NCI-H1105 treated with DMSO at 0.1 percent for 48 hours (cell line): ENCODE data around the gene AMZ2.
"Not testable (repeated sequence)": the region's sequence is repeated elsewhere in the genome, so short reads cannot be mapped to it uniquely, and the experiment has no call there.

ENCODE experiments used
- DNase-seq: peaks from one replicate; lab custom pipeline; 2025; lab: John Stamatoyannopoulos, UW

The AMZ2 gene, protein sequence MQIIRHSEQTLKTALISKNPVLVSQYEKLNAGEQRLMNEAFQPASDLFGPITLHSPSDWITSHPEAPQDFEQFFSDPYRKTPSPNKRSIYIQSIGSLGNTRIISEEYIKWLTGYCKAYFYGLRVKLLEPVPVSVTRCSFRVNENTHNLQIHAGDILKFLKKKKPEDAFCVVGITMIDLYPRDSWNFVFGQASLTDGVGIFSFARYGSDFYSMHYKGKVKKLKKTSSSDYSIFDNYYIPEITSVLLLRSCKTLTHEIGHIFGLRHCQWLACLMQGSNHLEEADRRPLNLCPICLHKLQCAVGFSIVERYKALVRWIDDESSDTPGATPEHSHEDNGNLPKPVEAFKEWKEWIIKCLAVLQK

DNA sequence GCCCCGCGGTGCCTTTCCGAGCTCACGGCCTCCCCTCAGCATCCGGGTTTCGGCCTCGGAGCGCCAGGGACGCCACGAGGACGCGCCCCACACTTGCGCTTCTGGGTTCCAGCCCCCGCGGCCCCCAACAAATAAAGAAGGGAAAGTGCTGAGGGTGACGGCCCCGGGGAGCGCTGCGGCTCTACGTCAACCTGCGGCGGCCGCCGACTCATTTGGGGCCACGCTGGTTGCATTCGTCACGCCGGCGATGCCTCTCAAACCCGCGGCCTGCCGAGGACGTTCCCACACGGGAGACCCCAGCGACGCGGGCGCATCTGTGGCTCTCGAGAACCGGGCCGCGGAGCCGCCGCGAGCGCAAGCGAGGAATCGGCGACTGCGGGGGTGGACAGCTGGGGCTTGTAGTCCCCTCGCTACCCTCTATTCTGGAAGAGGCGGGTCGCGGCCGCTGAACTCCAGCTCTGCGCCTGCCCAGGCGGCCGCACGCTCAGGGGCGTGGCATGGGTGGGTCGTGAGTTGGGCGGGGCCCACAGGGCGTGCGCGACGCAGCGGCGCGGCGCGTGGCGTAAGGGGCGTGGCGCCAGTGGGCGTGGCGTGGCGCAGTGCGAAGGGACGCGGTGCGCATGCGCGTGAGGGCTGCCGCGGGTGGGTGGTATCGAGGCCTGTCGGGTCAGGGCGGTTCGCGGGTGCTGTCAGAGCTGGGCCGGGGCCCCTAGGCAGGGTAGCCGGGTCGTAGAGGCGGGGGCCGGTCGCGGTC, at the start of gene AMZ2:
Gene AMZ2, plus strand, starts transcription at position 599 of the 754 bp plus-strand sequence. CDS start 2,145 bp downstream, outside the sequence.
- peak; percentile 89 for DNase-seq

DNA sequence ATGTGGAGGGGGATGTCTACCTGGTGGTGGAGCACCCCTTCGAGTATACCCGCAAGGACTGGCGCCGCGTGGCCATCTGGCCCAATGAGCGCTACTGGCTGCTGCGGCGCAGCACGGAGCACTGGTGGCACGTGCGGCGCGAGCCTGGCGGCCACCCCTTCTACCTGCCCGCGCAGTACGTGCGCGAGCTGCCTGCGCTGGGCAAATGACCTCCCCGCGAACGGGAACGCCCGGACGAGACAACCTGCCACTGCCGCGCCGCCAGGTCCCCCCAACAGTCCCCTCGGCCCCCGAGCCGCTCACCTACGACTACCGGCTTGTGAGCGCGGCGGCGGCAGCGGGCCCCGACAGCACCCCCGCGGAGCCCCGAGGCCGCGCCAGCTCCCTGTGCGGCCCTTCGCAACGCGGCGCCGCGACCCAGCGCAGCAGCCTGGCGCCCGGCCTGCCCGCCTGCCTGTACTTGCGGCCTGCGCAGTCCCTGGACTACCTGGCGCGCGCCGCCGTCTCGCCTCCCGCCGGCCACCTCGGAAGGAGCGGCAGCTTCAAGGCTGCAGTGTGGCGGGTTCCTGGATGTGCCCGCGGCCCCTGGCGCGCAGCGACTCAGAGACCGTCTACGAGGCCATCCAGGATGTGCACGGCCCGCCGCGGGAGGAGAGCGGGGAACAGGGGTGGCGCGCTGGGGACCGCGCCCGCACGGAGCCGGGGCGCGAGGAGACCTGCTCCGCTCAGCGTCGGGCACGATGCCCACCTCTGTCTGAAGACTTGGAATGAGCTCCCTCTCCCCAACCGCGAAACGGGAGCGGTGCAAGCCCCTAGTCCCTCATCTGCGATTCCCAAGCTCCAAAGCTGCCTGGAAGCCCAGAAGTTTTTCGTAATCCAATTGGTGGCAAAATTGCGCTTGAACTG, 48.7 kb upstream of the AMZ2 start:
- DNase-seq = peak; percentile 36

DNA sequence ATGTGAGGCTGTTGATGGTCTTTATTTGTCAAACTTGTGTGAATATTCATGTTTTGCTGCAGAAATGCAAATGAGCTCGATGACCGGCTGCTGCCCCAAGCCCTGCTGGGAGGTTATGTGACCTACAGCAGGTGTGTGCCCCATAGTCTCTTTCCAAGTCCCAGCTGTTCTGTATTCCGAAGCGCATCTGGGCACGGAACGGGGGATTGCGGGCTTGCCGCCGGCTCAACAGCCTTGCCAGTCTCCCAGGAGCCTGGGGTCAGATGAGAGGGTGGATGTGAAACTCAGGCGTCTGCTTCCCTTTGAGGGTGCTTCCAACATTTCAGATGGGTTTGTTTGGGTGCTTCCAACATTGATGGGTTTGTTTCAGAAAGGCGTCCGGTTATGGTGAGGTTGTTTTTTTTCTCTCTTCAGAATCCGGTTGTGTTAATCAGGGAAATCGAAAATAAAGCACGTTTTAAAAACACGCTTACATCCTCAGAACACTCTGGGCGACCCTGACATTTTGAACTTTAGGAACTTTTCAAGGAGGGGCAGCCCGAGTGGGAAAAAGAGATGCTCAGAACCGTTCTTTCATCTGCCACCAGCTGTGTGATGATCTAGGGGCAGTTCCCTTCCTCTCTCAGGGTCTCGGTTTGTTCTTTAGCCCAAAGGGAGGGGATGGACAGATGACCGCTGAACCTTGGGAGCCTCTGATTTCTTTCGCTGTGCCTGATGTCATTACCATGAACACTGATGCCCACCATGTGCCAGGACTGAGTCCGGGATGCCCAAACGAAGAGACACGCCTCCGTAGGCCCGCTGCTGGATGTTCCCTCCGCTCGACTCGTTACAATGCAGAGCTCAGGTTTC, 47.8 kb upstream of the AMZ2 start:
- DNase-seq = peak; percentile 18

DNA sequence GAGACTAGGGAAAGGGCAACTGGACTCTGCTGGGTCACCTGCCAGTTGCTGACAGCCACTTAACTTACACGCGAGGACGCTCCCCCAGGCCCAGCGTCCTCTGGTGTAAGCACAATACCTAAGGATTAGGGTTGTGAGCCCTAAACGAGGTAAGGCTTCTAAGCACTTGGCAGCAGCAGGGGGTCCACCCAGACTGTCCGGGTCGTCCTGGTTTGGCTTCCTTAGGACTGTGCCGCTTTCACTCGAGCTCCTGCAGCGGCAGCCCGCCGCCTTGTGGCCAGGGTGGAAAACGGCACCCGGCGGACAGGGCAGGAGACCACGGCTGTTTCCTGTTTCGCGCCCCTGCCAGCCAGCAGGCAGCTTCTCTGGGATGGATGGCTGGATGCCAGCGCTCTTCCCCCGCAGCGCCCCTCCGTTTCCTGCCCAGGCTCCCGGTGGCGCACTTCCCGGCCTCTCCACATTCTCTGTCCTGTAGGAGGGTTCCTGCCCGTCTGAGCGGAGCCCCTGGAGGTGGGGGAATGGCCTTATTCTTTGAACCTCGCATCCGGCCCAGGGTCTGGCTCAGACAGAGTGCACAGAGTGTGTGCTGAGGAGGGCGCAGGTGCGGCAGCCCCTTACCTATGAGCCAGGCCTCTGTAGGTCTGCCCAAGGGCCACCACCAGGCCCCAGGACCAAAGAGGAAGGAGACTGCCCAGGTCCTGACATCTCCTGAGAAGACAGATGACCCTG, 47.0 kb upstream of the AMZ2 start:
- DNase-seq = peak; percentile 77

DNA sequence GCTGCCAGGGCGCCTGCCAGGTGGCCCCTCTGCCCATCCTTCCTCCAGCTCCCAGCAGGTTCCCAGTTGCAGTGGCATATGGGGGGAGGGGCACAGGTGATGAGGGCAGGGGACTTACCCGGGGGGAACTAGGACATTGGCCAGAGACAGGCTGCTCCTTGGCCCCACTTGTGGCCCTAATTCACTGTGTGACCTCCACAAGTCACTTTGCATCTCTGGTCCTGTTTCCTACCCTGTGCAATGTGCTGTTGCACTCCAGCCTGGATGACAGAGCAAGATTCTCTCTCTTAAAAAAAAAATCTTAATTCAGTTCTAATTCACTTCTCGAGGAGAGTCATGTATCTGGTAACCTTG, 46.4 kb upstream of the AMZ2 start:
- not testable (repeated sequence) for DNase-seq

DNA sequence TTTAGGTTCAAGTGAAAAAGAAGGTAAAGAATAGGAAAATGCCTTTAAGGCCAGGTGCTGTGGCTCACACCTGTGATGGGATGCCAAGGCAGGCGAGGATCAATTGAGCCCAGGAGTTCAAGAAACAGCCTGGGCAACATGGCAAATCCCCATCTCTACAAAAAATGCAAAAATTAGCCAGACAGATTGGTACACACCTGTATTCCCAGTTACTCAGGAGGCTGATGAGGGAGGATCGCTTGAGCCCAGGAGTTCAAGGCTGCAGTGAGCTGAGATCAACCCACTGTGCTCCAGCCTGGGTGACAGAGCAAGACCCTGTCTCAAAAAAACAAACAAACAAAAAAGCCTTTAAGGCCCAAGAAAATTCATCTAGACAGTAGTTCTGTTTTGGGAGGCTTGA, 45.5 kb upstream of the AMZ2 start:
- not testable (repeated sequence) for DNase-seq

DNA sequence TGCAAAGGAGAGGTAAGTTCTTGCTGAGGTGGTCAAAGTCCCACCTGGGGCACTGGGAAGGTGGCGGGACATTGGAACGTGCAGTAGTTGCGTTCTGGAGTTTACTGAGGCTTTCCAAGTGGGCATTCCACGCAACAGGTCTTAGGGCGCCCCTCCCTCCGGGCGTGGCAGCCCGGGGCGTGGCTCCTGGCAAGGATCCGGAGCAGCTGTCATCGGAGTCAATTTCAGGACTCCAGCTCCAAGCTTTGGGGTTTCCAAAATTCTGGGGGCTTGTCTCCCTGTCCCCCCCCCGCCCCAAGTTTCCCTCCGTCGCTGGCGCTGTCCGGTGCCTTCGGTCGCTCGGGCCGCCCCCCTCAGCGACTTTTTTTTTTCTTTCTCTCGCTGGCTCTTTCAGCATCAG, 43.1 kb upstream of the AMZ2 start:
- DNase-seq = no peak

DNA sequence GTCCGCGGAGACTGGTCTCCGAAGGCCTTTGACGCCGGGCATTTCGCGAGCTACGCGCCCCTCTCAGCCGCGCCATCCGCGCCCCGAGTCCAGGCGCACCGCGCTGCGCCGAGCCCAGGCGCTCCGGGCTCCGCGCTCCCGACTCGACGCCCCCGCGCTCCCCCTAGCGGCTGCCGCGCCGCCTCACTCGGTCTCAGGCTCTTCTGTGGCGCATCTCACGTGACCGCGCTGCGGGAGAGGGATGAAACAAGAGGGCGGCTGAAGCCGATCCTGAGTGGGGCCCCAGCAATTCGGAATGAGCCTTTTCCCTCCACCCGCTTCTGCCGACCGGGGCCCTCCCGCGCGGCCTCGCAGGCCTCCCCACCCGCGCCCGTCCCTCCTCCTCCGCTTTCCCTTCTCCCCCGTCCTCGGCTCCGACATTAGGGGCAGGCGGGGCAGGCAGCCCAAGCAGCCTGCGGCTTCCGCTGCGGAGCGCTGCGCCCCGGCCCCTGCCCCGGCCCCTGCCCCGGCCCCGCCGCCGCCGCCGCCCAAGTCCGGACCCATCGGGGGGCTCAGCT, 42.5 kb upstream of the AMZ2 start:
- DNase-seq = peak; percentile 78

DNA sequence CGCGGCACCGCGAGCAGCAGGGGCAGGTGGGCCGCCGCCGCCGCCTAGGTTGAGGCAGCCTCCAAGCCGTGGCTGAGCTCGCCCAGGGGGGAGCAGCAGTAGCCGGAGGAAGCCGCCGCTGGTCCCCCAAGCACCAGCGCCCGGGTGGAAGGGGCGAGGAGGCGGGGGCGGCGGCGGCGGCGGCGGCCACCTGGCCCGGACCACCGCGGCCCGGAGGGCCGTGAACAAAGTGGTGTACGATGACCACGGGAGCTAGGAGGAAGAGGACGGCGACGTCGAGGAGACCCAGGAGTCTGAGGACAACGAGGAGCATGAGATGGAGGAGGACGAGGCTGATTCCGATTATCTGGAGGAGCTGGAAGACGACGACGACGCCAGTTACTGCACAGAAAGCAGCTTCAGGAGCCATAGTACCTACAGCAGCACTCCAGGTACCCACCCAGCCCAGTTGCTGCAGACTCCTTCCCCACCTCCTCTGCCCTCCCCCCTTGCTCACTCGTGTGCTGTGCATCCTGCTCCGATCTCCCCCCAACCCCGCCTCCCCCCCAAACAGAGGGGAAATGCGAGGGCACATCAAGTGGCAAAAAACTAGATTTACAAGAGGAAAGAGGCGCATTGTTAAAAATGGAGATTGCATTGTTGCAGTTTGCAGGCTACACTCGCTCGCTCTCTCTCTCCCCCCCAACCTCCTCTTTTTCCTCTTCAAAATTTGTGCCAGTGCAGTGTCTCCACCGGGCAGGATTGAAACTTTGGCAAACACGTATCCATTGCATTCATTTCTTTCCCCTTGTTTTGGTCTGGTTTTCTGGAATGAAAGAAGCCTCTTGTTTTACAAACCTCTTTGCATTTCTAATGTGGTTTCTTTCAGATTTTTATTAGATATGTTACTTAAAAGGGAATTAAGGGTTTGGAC, 41.8 kb upstream of the AMZ2 start:
- peak; percentile 45 for DNase-seq

DNA sequence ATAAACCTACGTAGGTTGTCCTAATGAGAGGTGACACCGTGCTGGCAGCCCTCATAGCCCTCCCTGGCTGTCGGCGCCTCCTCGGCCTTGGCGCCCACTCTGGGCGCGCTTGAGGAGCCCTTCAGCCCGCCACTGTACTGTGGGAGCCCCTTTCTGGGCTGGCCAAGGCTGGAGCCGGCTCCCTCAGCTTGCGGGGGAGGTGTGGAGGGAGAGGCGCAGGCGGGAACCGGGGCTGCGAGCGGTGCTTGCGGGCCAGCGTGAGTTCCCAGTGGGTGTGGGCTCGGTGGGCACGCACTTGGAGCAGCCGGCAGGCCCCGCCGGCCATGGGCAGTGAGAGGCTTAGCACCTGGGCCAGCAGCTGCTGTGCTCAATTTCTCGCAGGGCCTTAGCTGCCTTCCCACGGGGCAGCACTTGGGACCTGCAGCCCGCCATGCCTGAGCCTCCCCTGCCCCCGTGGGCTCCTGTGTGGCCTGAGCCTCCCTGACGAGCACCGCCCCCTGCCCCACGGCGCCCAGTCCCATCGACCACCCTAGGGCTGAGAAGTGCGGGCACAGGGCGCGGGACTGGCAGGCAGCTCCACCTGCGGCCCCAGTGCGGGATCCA, 40.1 kb upstream of the AMZ2 start:
- DNase-seq = no peak

DNA sequence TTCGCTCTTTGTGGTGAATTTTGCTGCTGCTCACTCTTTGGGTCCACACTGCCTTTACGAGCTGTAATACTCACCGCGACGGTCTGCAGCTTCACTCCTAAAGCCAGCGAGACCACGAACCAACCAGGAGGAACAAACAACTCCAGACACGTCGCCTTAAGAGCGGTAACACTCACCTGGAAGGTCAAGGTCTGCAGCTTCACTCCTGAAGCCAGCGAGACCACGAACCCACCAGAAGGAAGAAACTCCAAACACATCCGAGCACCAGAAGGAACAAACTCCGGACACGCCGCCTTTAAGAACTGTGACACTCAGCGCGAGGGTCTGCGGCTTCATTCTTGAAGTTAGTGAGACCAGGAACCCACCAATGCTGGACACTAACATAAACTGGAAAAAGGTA, 39.2 kb upstream of the AMZ2 start:
- not testable (repeated sequence) for DNase-seq

DNA sequence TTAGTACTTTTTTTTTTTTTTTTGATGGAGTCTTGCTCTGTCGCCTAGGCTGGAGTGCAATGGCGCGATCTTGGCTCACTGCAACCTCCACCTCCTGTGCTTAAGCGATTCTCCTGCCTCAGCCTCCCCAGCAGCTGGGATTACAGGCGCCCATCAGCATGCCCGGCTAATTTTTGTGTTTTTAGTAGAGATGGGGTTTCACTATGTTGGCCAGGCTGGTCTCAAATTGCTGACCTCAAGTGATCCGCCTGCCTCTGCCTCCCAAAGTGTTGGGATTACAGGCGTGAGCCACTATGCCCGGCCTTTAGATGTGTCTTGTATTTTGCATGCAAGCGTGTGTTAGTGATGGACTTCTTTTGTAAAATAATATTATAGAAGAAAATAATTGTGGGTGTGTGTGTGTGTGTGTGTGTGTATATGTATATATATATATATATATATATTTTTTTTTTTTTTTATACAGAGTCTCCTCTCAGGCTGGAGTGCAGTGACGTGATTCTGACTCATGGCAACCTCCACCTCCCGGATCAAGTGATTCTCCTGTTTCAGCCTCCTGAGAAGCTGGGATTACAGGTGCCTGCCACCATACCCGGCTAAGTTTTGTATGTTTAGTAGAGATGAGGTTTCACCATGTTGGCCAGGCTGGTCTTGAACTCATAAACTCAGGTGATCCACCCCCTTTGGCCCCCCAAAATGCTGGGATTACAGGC, 38.5 kb upstream of the AMZ2 start:
- DNase-seq = not testable (repeated sequence)

DNA sequence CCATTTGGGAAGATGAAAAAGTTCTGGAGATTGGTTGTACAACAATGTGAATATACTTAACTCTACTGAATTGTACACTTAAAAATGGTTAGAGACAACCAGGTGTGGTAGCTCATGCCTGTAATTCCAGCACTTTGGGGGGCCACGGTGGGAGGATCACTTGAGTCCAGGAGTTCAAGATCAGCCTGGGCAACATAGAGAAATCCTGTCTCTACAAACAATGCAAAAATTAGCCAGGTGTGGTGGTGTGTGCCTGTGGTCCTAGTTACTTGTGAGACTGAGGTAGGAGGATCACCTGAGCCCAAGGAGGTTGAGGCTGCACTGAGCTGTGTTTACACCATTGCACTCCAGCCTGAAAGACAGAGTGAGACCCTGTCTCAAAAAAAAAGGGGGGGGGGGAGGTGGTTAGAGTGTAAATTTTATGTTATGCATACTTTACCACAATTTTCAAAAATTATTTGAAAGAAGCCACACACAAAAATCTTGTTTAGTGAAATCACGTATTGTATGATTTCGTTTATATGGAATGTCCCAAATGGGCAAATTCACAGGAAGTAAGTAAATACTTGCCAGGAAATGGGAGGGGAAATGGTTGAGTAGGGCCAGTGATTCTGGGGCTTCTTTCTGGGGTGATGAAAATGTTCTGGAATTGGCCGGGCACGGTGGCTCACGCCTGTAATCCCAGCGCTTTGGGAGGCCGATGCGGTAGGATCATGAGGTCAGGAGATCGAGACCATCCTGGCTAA, 37.1 kb upstream of the AMZ2 start:
- no peak for DNase-seq

DNA sequence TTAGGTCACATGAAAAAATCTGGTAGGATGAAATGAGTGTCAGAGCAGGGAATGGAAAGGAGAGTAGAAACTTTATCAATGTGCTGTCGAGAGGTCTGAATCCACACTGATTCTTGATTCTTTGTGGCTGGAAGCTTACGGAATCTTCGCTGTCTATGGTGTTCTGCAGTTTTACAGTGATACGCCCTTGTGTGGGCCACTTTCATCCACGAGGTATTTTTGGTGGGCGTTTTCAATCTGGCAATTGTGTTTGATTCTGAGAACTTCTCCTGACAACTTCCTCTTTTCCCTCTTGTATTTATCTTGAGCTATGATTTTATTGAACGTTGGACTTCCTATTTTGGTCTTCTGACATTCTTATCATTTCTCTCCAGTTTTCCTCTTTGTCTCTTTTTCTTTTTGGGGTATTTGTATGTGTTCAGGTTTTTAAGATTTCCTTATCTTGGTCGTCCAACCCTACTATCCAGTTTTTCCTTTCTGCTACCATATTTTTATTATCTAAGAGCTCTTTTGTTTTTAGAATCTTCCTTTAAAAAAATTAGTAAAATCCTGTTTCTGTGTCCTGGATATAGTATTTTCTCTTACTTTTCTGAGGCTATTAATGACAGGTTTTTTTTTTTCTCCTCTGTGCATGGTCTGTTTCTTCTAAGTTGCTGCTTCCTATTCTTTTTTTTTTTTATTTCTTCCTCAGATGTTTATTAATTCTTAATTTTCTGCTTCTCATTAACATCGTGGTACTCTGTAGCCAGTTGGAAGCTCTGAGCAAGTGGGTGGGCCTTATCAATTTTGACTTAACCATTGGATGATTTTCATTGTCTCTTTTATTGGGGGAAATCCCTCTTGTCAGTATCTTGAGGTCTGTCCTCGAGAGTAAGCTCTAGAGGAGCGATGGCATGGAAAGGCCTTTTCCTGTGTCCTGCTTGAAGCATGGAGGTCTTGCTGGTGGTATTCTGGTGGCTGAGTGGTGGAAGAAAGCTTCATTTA, 34.1 kb upstream of the AMZ2 start:
- DNase-seq = not testable (repeated sequence)

DNA sequence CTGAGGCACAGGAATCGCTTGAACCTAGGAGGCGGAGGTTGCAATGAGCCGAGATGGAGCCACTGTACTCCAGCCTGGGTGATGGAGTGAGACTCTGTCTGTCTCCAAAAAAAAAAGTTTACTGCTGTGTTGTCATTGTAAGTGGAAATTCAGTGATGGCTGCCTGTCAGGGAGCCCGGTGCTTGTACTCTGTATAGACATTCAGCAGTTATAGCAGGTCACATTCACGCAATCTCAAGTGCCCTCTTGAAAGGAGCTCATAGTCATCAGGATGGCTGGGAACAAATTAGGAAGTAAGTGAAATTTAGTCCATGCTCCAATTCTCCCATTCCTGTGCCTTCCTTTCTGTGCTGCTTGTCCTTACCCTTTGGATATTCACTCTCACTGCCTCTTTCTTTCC, 32.4 kb upstream of the AMZ2 start:
- not testable (repeated sequence) for DNase-seq

DNA sequence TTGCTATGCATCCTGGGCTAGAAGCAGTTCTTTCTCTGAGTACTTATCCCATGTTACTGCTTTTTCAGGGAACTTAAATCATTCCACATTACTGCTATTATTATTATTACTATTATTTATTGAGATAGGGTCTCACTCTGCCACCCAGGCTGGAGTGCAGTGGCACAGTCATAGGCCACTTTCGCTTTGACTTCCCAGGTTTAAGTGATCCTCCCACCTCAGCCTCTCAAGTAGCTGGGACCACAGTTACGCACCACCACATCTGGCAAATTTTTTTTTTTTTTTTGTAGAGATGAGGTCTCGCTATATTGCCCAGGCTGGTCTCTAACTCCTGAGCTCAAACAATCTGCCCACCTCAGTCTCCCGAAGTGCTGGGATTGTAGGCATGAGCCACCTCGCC, 28.4 kb upstream of the AMZ2 start:
- DNase-seq = not testable (repeated sequence)
